ENCODE results near the gene PDHX.
"Not testable (repeated sequence)": the region's sequence is repeated elsewhere in the genome, so short reads cannot be mapped to it uniquely, and the experiment has no call there.

PDHX gene

DNA sequence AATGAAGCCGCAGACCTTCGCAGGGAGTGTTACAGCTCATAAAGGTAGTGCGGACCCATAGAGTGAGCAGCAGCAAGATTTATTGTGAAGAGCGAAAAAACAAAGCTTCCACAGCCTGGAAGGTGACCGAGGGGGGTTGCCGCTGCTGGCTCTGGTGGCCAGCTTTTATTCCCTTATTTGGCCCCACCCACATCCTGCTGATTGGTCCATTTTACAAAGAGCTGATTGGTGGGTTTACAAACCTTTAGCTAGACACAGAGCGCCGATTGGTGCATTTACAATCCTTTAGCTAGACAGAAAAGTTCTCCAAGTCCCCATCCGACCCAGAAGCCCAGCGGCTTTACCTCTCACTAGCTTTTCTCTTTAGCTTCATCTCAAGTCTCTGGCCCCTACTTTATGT, 2.9 kb upstream of the PDHX start:
- not testable (repeated sequence) for DNase-seq

DNA sequence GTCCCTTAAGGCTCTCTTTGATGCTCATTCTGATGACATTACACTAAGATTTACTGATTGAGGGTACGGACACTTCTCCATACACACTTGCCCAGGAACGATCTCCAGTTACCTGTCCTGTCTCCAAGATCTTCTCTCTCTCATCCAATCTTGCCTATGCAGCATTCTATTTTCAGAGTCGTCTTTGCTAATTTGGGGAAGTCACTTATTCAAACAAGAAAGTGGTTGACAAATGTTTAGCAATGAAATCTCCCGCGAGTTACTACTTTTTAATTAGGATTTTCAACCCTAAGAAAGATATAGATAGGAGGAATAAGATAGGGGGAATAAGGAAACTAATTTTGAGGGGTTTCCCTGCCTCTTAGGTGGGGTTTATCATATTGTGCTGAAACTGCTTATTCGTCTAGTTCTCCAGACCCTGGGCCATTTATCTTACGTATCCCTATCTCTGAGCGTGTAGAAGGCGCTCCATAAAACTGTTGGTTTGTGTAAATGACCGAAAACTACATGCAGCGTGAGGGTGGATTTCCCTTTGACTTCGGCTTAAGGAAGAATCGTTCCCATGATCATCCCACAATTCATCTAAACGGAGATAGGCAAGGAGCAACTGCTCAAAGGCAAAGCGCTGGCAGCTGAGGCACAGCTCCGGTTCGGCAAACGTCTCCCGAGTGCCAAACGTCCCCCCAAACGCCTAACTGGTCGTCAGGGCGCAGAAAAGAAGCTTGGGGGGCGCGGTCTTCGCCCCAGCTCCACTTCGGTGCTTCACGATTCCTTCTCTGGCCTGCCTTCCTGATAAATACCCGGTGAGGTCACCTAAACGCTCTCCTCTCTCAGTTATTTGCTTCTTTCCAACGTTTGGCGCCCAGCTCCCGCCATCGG, 1.0 kb upstream of the PDHX start:
- DNase-seq = no peak

DNA sequence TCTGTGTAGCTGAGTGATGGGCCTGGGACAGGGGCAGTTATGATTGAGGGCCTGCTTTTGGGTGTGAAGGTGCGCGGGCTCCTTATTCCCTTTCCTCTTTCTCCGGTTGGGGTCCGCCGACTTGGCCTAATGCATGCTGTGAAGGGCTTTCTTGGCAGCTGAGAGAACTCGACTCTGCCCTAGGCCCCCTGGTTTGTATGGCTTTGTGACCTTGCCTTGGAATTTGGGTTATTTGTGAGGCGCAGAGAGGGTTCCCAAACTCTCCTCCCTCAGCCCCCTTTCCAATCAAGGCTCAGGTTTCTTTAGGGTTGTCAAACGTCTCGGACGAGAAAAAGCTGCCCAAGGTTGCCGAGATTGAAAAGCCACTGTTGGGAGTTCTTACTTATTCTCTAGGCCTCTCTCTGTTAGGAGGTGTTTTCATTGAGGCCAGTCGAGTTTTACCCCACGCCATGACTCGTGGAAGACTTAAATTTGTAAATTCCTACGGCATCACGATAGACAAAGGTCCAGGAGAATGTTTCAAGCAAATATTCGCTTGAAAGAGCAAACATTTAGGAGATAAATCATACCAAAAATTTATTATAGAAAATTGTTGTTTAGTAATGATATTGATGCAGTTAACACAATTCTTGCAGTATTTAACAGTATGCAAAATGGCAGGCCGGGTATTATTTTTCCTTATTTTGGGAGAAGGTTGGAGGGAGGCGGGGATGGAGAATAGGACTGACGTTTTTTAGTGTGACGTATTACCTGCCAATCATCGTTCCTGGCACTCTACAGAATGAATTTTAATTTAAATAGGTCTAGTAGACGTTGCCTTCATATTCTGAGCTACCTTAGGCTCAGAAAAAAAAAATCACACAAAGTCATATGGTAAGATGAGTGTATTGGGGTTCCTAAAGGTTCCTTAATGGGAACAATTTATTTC, 689 bp downstream of the PDHX start:
- DNase-seq = no peak

DNA sequence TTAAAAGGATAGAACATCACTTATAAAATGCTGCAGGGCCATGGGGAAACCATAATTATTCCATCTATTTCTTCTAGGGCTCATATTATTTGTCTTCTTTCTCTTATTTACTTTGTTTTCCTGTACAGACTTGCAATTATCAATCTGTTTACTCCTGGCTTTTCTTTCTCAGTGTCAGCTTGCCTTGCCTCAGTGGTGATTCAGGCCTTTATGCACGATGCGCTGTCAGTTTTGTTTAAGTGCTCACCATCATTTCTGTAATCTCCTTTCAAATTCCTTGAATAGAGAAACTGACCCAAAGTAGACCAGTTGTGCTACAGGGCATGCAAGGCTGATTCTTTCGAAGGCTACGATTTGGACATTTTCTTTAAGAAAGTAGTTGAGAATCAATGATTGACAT, 4.7 kb downstream of the PDHX start:
- DNase-seq = no peak

DNA sequence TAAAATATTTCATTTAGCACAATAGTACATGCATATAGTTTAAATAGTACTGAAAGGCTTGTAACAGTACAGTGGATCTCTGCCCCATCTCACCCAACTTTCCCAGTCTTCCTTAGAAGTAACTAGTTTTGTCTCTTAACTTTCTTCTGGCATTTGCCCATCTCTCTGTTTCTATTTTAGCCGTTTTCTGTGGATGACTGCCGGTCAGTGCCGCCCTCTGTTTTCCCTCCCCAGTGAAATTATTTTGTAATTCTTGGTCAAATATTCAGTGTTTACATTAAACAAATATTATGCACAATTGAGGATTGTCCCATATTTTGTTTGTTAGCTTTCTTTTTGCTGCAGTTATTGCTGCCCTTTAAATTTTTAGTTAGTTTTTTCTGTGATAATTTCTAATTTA, 8.3 kb downstream of the PDHX start:
- no peak for DNase-seq

DNA sequence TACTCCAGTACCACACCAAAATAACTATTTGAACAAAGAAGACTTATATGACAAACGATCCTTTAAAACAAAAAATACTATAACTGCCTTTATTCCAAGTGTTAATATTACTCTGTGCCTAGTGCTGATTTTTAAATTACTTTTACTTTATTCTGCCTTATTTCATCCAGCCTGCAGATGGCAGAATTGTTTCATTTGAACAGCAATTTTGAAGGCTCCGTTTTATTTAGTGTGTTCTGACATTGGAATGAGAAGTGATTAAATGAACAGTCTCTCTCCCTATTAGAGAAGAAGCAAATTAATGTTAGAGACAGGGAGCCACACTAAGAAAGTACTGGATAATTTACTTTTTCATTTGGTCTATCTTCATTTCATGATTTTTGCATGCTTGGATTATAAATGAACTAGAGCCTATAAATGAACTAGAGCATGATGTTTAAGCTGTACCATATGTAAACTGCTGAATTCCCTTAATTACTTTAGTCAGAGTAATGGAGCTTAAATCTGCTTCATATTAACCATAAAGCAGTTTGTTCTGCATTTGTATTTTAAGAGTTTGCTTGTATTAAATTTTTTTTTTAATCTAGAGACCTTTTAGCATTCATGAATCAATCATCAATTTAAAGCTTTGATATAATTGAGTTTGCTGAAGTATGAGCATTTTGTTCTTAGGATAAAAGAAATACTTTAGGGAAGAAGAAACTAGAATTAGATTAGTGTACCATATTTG, 9.8 kb downstream of the PDHX start:
- no peak for DNase-seq

DNA sequence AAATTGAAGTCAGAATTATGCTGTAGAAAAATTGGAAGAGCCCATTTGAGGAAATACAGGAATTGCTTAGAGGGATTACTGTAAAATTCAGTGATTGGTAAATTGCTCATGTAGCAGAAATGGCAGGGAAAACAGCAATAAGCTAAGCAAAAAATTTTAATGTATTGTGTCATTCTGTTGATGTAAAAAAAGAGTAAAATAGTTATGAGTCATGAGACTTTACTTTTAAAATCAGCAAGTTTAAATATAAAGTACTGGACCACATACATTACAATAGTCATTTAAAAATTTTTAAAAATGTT, 10.4 kb downstream of the PDHX start:
- DNase-seq = no peak

DNA sequence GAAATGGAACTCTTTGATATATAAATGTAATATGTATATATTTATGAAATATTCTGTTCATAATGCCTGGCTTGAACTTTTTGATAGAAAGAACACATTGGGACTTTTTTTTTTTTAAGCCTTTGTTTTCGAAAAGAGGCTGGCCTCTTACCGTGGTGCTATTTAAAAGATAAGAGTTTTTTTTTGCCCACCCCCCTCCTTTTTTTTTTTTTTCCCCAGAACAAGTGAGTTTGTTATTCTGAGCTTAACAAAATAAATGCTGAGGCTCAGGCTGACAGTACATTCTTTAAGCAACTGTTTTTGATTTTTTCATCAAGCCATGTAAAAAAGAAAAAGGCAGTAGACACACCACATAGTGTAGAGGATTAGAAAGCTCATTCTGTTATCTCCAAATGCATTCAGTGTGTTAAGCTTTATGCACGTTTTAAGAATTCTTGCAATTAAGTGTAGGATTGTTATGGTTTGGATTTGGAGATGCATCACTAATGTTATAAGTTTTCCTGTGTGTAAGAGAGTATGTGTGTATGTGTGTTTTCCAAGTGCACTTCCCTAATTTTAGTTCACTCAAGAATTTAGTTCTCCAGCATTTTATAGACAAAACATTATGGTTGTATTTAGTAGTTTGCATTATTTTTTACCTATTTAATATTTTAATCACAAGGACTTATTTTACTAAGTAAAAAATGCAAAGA, 12.0 kb downstream of the PDHX start:
- DNase-seq = no peak

DNA sequence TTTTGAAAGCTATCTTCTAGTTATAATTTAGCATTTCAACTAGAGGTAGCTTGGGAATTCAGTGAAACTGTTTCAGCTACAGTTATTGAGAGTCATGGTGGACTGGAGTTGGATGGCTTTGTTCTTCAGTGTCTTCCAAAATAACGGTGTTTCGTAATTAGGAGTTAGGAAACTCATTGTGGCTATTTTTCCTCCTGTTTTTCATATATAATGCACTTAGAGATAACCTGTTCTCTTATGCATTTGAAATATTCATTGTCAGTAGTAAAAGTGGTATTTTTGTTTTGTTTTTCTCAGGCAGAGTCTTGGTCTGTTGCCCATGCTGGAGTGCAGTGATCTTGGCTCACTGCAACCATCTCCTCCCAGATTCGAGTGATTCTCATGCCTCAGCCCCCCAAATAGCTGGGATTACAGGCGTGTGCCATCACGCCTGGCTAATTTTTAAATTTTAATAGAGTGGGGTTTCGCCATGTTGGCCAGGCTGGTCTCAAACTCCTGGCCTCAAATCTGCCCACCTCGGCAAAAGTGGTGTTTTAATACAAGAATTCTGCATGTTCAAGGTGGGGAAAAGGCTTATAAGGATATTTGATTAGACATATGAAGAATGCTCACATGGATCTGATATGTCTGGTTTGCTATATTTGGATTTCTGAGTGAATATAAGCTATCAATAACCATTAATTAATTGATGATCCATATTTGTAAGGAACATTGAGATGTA, 12.7 kb downstream of the PDHX start:
- DNase-seq = no peak

DNA sequence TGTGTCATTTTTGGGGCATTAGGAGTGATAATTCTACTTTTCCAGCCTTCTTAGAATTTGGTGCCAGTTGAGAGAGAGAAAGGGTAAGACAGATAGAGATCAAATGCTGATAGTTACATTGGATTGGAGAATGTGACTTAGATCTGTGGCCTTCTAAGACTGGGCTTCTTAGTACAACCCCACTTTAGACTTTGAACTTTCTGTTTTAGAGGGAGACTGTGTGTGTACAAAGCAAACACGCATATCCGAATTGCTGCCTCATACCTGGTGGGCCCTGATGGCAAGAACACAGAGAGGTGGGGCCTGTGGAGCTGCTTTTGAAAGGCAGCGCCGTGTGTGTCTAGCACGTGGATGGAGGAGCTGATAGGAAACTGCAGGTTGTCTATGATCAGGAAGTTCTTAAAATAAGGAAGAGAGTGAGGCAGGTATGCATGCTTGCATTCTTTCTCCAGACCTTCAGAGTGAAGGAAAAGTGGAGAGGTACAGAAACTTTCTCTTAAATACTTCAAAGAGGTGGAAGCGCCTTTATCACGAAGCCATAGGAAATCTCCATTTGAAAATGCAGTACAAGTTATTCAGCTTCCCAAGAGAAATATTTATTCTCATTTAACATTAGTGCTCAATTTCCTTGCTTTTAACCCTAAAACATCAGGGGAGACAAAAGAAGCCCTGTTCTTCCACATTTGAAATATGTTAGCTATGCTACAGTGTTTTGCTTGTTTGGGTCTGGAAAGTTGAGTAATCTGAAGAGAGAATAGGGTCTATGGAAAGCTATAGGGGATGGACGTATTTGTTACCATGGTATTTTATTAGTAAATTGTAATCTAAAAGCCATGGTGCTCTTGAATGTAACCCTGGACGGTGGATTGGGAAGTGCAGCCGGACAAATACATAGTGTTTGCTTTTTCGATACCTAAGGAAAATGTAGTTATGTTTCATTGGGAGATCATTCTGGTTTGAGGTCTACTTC, 13.7 kb downstream of the PDHX start:
- DNase-seq = no peak

DNA sequence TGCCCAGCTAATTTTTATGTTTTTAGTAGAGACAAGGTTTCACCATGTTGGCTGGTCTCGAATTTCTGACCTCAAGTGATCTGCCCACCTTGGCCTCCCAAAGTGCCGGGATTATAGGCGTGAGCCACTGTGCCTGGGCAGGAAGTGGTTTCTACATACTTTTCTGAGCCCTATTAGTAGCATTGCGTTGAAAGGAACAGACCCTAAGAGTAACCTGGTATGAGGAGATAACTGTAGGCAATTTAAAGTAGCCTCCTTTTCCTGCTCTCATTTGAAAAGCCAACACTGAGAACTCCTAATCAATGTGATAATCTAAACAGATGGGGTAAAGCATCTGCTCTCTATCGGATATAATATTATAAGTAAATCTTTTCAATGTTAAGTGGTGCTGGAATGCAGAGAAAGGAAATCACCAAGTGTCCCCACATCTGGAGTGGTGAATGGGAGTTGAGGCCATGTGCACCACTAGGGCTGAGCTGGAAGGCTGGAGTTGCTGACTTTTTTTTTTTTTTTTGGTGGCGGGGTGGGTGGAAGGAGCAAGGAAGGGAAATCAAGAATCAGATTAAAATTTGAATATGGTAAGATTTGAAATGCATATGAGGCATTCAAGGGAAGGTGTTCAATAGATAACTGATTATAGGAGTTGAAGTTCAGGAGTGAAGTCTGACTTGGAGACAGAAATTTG, 20.7 kb downstream of the PDHX start:
- DNase-seq = no peak

DNA sequence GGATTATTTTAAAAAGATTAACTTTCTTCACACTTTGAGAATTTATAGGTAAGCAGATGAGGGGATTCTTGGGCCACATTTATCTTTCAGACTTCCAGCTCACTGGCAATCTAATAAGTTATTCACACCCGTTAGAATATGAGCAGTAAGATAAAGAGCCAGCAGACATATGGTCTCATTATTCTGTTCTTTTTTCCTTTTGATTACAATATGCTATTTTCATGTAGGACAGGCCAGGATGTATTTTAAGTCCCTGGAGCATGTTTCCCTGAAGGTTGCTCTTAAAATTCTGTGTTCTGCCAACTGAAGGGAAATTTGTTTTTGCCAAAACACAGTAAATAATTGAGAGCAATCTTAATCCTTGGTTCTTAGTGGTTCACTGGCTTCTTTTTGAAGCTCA, 22.2 kb downstream of the PDHX start:
- no peak for DNase-seq

DNA sequence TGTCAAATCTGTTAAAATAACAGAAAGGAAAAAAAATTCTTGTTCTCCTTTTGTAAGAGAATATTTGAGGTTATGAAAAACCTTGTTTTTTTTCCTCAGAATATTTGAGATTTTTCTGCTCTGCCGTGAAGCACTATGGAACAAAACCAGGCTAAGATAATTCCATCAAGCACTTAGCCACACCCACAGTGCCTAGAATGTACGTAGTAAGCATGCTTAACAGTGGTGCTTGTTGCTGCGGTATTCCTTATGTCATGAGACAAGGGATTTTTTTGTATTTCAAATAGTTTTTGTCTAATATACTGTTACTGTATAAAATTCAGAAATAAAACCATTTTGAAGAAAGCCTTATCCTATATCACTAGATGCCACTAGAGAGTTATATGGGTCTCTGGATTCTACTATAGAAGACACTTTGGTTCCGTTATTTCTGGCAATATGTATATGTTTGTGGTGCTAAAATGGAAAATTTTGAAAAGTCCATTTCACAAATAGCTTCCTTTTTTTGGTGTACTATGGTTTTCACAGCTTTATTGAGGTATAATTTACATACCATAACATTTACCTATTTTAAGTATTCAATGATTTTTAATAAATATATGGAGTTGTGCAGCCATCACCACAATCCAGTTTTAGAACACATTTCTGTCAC, 23.7 kb downstream of the PDHX start:
- no peak for DNase-seq

DNA sequence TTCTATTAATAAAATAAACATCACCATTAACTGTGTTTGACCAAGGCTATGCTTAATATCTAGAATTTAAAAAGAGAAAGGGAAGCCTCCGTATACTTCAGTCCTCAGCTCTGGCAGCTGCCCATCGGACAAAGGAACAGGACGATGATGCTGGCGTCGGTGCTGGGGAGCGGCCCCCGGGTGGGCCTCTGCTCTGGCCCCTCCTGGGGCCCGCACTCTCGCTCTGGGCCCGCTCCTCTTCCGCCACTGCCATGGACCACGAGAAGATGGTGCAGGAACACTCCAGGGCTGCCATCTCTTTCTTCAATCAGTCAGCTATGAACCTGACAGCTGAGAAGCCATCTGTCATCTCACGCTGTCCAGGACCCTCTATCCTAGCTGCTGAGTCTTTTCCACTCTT, 25.3 kb downstream of the PDHX start:
- no peak for DNase-seq

DNA sequence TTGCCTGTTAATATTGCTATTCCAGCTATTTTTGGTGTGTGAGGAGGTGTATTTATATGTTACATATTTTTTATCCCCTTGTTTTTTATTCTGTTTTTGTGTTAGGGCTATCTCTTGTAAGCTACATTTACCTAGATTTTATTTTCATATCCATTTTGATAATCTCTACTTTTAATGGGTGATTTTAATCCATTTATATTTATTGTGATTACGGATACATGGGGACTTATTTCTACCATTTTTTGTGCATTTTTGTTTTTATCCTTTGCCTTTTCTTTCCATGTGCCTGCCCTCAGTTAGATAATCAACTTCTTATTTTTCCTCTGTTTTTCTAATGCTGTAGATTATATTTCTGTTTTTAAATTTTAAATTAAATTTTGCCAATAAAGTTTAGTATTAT, 28.3 kb downstream of the PDHX start:
- DNase-seq = no peak

DNA sequence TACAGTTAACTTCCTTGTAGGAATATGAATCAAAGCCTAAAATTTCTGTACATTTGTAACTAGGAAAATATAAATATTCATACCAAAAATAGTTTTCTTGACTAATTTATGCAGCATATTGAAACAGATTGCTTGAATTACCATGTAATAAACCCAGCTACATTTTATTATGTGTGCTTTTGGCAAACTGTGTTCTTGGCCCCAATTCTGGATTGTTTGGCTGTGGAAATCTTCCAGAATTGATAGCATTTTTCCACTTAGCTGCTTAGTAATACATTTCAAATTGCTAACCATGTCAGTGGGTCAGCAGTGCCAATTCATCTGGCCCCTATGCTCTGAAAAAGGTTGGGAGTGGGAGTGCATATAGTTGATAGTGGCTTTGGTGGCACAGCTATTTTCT, 32.3 kb downstream of the PDHX start:
- no peak for DNase-seq

DNA sequence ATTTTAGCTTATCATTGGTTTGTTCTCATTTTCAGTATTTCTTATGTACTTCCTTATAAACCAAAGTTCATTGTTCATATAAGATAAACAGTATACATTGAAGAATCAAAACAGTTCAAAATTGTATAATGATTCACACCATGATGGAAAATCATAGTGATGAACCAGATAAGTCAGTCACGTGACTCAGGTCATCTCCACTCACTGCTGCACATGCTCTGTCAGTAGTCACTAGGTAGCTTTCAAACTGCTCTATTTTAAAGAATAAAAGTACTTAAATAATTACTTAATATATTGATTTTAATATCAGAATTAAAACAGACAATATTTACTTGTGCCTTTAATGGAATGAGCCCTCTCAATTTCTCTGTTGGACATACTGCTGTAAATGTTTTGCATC, 37.5 kb downstream of the PDHX start:
- no peak for DNase-seq

DNA sequence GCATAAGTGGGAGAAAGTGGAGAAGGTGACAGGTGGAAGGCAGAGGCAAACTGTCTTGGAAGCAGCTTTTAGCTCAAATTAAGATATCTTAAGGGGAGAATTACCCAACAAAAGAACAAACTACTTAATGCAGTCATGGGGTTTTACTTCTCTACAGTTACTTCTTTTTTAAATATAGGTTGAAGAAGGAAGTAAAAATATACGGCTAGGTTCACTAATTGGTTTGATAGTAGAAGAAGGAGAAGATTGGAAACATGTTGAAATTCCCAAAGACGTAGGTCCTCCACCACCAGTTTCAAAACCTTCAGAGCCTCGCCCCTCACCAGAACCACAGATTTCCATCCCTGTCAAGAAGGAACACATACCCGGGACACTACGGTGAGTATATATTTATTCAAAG, 40.8 kb downstream of the PDHX start:
- DNase-seq = no peak

DNA sequence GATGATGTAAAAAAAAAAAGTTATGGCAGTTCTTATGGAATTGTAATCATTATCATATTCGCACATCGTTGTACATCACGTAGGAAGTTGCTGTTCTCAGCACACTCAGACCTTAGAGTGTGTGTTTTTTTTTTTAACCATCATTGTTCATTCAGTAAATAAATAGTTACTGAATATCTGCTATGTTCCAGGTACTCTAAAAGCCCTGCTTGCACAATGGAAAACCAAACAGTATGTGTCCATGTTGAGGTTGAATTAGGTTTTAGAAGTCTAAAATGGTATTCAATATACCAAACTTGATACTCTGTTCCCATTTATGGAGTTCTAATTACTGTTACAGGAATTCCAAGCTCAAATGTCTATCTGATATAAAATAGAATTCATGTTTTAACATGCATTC, 41.2 kb downstream of the PDHX start:
- DNase-seq = no peak

DNA sequence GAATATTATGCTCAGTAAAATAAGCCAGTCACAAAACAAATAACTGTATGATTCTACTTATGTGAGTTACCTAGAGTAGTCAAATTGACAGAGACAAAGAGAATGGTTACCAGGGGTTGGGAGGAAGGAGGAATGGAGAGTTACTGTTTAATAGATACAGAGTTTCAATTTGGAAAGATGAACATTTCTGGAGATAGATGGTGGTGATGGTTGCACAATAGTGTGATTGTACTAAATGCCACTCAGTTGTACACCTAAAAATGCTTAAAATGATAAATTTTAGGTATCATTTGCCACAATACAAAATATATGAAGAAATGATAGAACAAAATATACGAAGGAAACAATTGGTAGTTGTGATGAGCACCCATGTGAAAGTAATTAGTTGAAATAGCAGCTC, 43.4 kb downstream of the PDHX start:
- no peak for DNase-seq

All from activated CD8-positive, alpha-beta memory T cell treated with anti-CD3 and anti-CD28 coated beads, Interleukin-2, amount 50 U/mL, for 48 hours (primary cell).